ENCODE measurements around the gene GGTLC1. TPM values are rescaled to one million over a fixed set of nuclear protein-coding genes. Genes with fewer than 3 reads are reported as not detected.

GGTLC1 gene
- total RNA-seq, 1 experiment from 2014 or later: not detected

- H3K18ac ChIP-seq (ENCODE audit: insufficient read length, low read depth, low read length): no peak overlapping the region
- H3K4me1 Mint-ChIP-seq: peaks cover 0 to 4% of the 10 kb centered on the region in 2 experiments; a peak in 1 of 4 replicates
- TF ChIP-seq, protein P1, sequence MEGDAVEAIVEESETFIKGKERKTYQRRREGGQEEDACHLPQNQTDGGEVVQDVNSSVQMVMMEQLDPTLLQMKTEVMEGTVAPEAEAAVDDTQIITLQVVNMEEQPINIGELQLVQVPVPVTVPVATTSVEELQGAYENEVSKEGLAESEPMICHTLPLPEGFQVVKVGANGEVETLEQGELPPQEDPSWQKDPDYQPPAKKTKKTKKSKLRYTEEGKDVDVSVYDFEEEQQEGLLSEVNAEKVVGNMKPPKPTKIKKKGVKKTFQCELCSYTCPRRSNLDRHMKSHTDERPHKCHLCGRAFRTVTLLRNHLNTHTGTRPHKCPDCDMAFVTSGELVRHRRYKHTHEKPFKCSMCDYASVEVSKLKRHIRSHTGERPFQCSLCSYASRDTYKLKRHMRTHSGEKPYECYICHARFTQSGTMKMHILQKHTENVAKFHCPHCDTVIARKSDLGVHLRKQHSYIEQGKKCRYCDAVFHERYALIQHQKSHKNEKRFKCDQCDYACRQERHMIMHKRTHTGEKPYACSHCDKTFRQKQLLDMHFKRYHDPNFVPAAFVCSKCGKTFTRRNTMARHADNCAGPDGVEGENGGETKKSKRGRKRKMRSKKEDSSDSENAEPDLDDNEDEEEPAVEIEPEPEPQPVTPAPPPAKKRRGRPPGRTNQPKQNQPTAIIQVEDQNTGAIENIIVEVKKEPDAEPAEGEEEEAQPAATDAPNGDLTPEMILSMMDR (conservative IDR thresholded peaks at IDR 0.05): no peak
- H3K14ac ChIP-seq (ENCODE audit: insufficient read depth, low read length): no peak overlapping the region
- H3K27me3 ChIP-seq (ENCODE audit: insufficient read depth, low read length): no peaks in the 10 kb centered on the region
- no peaks in the 10 kb centered on the region for H3K4me1 ChIP-seq (ENCODE audit: insufficient read depth, low read length)
- DNase-seq: no peak
- H2AK5ac ChIP-seq (ENCODE audit: insufficient read length, low read length): no peak overlapping the region
- no peak overlapping the region for H2BK5ac ChIP-seq (ENCODE audit: insufficient read length, low read length)
- peaks cover 4% of the 10 kb centered on the region; the same call in 1 of the 2 replicates for H3K27me3 Mint-ChIP-seq (ENCODE audit: low read depth)
- no peak overlapping the region for H3K9ac ChIP-seq (ENCODE audit: extremely low read depth, insufficient read length, low read length)
- H3K27ac Mint-ChIP-seq: no peak overlapping the region
- no peak overlapping the region for H3K4me3 Mint-ChIP-seq
- no peak overlapping the region for H3K56ac ChIP-seq (ENCODE audit: insufficient read length, low read depth, low read length)
- H3K4ac ChIP-seq (ENCODE audit: low read depth, low read length): no peak overlapping the region
- no peak overlapping the region for H2BK20ac ChIP-seq (ENCODE audit: low read depth, low read length, poor library complexity, severe bottlenecking)
- no peaks in the 10 kb centered on the region; a peak in 1 of 5 replicates for H3K9me3 Mint-ChIP-seq
- H3K4me2 ChIP-seq (ENCODE audit: insufficient read depth, insufficient read length, low read length): no peak overlapping the region
- WGBS (ENCODE audit: extremely low coverage, insufficient read length, low lambda C conversion rate): no CpG with 5 or more reads among the region's 2 CpGs
- no peak overlapping the region for H2BK120ac ChIP-seq (ENCODE audit: low read depth, low read length, poor library complexity, severe bottlenecking)
- H3K23ac ChIP-seq (ENCODE audit: insufficient read length, low read depth, low read length): no peak overlapping the region
- H3K23me2 ChIP-seq (ENCODE audit: insufficient read length, low read depth, low read length, poor library complexity, severe bottlenecking): no peaks in the 10 kb centered on the region
- no peak overlapping the region for H3K27ac ChIP-seq (ENCODE audit: insufficient read length, low read depth, low read length)
- H3K79me2 ChIP-seq (ENCODE audit: insufficient read depth, low read length): no peaks in the 10 kb centered on the region
- no peaks in the 10 kb centered on the region for H3K79me1 ChIP-seq (ENCODE audit: insufficient read depth, low read depth, low read length, poor library complexity, severe bottlenecking)
- H2BK15ac ChIP-seq (ENCODE audit: low read depth, low read length): no peak overlapping the region
- no peak overlapping the region for H4K8ac ChIP-seq (replicated peaks; ENCODE audit: insufficient read length, low read depth, low read length)
- H3T11ph ChIP-seq (ENCODE audit: low read length): no peak overlapping the region
- no peak overlapping the region for H4K91ac ChIP-seq (ENCODE audit: insufficient read length, low read depth, low read length)
- no peaks in the 10 kb centered on the region for H4K20me1 ChIP-seq (ENCODE audit: control insufficient read depth, insufficient read depth, insufficient read length)
- H2BK12ac ChIP-seq (ENCODE audit: insufficient read length, low read depth, low read length): no peak overlapping the region
- no peak overlapping the region for H2AFZ ChIP-seq (ENCODE audit: low read length)
- H3K36me3 Mint-ChIP-seq (ENCODE audit: insufficient read depth in 1 of 3, low read depth in 3 of 3): no peaks in the 10 kb centered on the region
- H4K5ac ChIP-seq (ENCODE audit: insufficient read length, low read depth, low read length): no peak overlapping the region
- H3K9me3 ChIP-seq (ENCODE audit: control insufficient read depth, low read depth, low read length): no peaks in the 10 kb centered on the region
These were observed 30.2 kb upstream of the GGTLC1 start for GRCh38 chr20:24018796-24019195.
